Prostate gland (tissue), 2 donors: ENCODE measurements around the gene UBR4. TPM values are rescaled to one million over a fixed set of nuclear protein-coding genes. Genes with fewer than 3 reads are reported as not detected.

Source experiments
- DNase-seq: peaks from one replicate; pipeline ENCODE4 v3.0.0-alpha.2; 2019; ENCODE audit warnings: low spot score
- H3K27ac ChIP-seq, 2 donors: fragments of 200-600 bp; sonication (generic); 2 replicates each; pipeline ENCODE4 v1.5.1; 2017 to 2019
- H3K27me3 ChIP-seq: fragments of 200-600 bp; sonication (generic); replicated peaks from 2 replicates; pipeline ENCODE4 v1.5.1; 2019; ENCODE audit not compliant: insufficient read depth
- H3K36me3 ChIP-seq, 2 donors: fragments of 200-600 bp; sonication (generic); 1 replicate in 1 of 2; 2 replicates in 1 of 2; pipeline versions ENCODE4 v1.5.1 to v1.8.1; 2017 to 2019
- H3K4me1 ChIP-seq: fragments of 200-600 bp; sonication (generic); replicated peaks from 2 replicates; pipeline ENCODE4 v1.5.1; 2019
- H3K4me3 ChIP-seq, 2 donors: fragments of 200-600 bp; sonication (generic); 2 replicates each; pipeline ENCODE4 v1.5.1; 2017 to 2019
- H3K9me3 ChIP-seq: fragments of 200-600 bp; sonication (generic); 2 replicates; pipeline ENCODE4 v1.5.1; 2017
- CTCF ChIP-seq, 4 experiments: fragments of 200-600 bp in 2 of 4; fragments of 450-650 bp in 2 of 4; sonication (generic) in 2 of 4; IDR thresholded peaks; 1 replicate in 3 of 4; 2 replicates in 1 of 4; pipeline ENCODE4 v1.5.1; 2016 to 2019; ENCODE audit warnings: antibody characterized with exemption in 4 of 4, mild to moderate bottlenecking in 2 of 4, moderate library complexity in 2 of 4
- POLR2A ChIP-seq: fragments of 450-650 bp; IDR thresholded peaks from one replicate; pipeline ENCODE4 v1.6.1; 2016; ENCODE audit warnings: antibody characterized with exemption, mild to moderate bottlenecking
- POLR2AphosphoS5 ChIP-seq: sonication (generic); formaldehyde crosslinking; IDR thresholded peaks from one replicate; pipeline ENCODE4 v1.6.1; 2017; ENCODE audit warnings: antibody characterized with exemption
- WGBS: methylation state at CpG from one replicate; pipeline ENCODE4 v1.1.5; 2018; 5-methylcytosine and 5-hydroxymethylcytosine counted together
- intact Hi-C: fragments of 100-400 bp; cut with DNase I; formaldehyde crosslinking; loops from one replicate; pipeline ENCODE4 v1.14.2; 2022
- total RNA-seq, 2 donors: library from RNA; depleted of rRNA; stranded (reverse); fragments of >200 nt; gene quantifications; one replicate each; pipeline ENCODE4 v1.1.0, GENCODE V29; 2016

UBR4 gene
- total RNA-seq, 2 donors from 2014 or later, result 93.5 to 311 TPM

GRCh38 chr1:19032701-19033514, 177.2 kb downstream of the UBR4 start:
- WGBS, result 94% methylated on average over 20 of the region's 20 CpGs
- no peak for DNase-seq
- H3K36me3 ChIP-seq, result no peaks in the 10 kb centered on the region
- H3K4me3 ChIP-seq, result no peak overlapping the region
- peaks cover 6% of the 10 kb centered on the region for H3K4me1 ChIP-seq
- intact Hi-C loops, result no loop called here
- no peaks in the 10 kb centered on the region for H3K27me3 ChIP-seq
- H3K9me3 ChIP-seq, result no peaks in the 10 kb centered on the region
- TF ChIP-seq POLR2AphosphoS5 (no peak), POLR2A (no peak), CTCF (IDR thresholded peaks at IDR 0.05) (no peak)
- H3K27ac ChIP-seq, result peak overlapping the region; percentile 47 to 51

GRCh38 chr1:19032413-19032695, 177.7 kb downstream of the UBR4 start:
- peaks cover 6% of the 10 kb centered on the region for H3K4me1 ChIP-seq
- WGBS, result 97% methylated on average over 5 of the region's 5 CpGs
- DNase-seq, result no peak
- no peak overlapping the region for H3K4me3 ChIP-seq
- no peaks in the 10 kb centered on the region for H3K27me3 ChIP-seq
- intact Hi-C loops, result no loop called here
- no peaks in the 10 kb centered on the region for H3K9me3 ChIP-seq
- TF ChIP-seq POLR2A, result no peak
- no peak for TF ChIP-seq POLR2AphosphoS5
- TF ChIP-seq CTCF (IDR thresholded peaks at IDR 0.05), result no peak
- no peaks in the 10 kb centered on the region for H3K36me3 ChIP-seq
- no peak overlapping the region for H3K27ac ChIP-seq

GRCh38 chr1:19029191-19030085, 180.6 kb downstream of the UBR4 start:
- intact Hi-C loops, result no loop called here

GRCh38 chr1:19028546-19029129, 181.4 kb downstream of the UBR4 start:
- H3K36me3 ChIP-seq, result no peaks in the 10 kb centered on the region
- intact Hi-C loops, result no loop called here
- DNase-seq, result no peak
- H3K27me3 ChIP-seq, result no peaks in the 10 kb centered on the region
- H3K27ac ChIP-seq, result no peak overlapping the region
- H3K4me3 ChIP-seq, result no peak overlapping the region
- 92% methylated on average over 8 of the region's 8 CpGs for WGBS
- H3K9me3 ChIP-seq, result no peaks in the 10 kb centered on the region
- no peaks in the 10 kb centered on the region for H3K4me1 ChIP-seq
- TF ChIP-seq POLR2AphosphoS5, result no peak
- no peak for TF ChIP-seq POLR2A
- TF ChIP-seq CTCF (IDR thresholded peaks at IDR 0.05), result no peak

More at GRCh38 chr1:19029191-19030085, 180.6 kb downstream of the UBR4 start:
- no peaks in the 10 kb centered on the region for H3K27me3 ChIP-seq
- WGBS, result 75% methylated on average over 21 of the region's 21 CpGs
- H3K9me3 ChIP-seq, result no peaks in the 10 kb centered on the region
- no peaks in the 10 kb centered on the region for H3K4me1 ChIP-seq
- no peak overlapping the region for H3K4me3 ChIP-seq
- no peak overlapping the region for H3K27ac ChIP-seq
- no peak for DNase-seq
- TF ChIP-seq POLR2AphosphoS5 (no peak), POLR2A (no peak), CTCF (IDR thresholded peaks at IDR 0.05) (no peak)
- no peaks in the 10 kb centered on the region for H3K36me3 ChIP-seq
